Activated gamma-delta T cell (primary cell): ENCODE results near the gene ITM2C.

Source experiments
- DNase-seq: peaks from one replicate; lab custom pipeline; 2025; lab: John Stamatoyannopoulos, UW

ITM2C gene

DNA sequence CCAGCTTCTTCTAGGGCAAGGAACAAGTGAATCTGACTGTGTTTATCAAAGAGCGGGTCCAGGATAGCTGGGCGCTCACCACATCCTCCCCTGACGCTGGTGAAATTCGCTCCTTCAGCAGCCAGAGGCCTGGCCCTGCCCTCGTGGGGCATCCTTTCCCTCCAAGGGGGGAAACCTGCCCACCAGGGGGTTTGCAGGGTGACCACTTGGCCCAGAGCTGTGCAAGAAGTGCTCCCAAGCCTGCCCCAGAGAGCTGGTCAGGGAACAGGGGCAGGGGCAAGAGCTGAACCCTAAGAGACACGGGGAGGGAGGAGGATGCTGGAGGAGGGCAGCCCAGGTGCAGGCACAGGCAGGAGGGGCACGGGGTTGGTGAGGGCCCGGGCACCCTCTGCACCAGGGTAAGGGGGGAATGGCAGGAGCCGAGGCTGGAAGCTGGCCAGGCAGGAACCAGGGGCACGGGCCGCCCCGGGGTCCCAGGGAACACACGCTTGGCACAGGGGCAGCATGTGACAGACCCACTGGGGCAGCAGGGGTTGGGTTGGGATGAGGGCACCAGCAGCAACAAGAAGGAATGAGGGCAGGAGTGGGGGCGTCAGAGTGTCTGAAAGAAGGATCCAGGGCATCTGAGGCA lies 63.1 kb downstream of the ITM2C start:
- DNase-seq: no peak
